Left ventricle myocardium inferior (tissue), 1 donor: ENCODE results near the gene HOXB5. TPM values are rescaled to one million over a fixed set of nuclear protein-coding genes. Genes with fewer than 3 reads are reported as not detected.

ENCODE experiments used
- DNase-seq: peaks from one replicate; pipeline ENCODE4 v3.0.0-alpha.2; 2020
- H3K27ac ChIP-seq: fragments of 200-600 bp; replicated peaks from 2 replicates; pipeline ENCODE4 v1.8.0; 2021
- H3K27me3 ChIP-seq: fragments of 200-600 bp; 2 replicates; pipeline ENCODE4 v1.8.0; 2021; ENCODE audit warnings: low read depth
- H3K36me3 ChIP-seq: fragments of 200-600 bp; 2 replicates; pipeline ENCODE4 v1.8.0; 2021
- H3K4me1 ChIP-seq: fragments of 200-600 bp; 2 replicates; pipeline ENCODE4 v1.8.0; 2021
- H3K4me3 ChIP-seq: fragments of 200-600 bp; 2 replicates; pipeline ENCODE4 v1.8.0; 2021; ENCODE audit warnings: mild to moderate bottlenecking, moderate library complexity
- H3K9me3 ChIP-seq: fragments of 200-600 bp; replicated peaks from 2 replicates; pipeline ENCODE4 v1.8.0; 2021
- CTCF ChIP-seq: fragments of 200-600 bp; IDR thresholded peaks from 2 replicates; pipeline ENCODE4 v1.8.0; 2021; ENCODE audit warnings: antibody characterized with exemption, mild to moderate bottlenecking, borderline replicate concordance
- intact Hi-C: fragments of 100-400 bp; cut with micrococcal nuclease; formaldehyde crosslinking; loops from one replicate; pipeline ENCODE4 v1.11.0; 2022
- total RNA-seq: library from RNA; stranded (reverse); fragmentation: NEBNext Ultra II Directional; extraction: Animal tissue kit (Norgen Biotek cat#: 25700); gene quantifications from one replicate; pipeline ENCODE4 v1.2.1, GENCODE V29; 2021
- donor health status: DM: no; HTN: yes; CAD: no; lungs with severe emphysema.

The HOXB5 gene
- total RNA-seq, 1 donor from 2014 or later: not detected

DNA sequence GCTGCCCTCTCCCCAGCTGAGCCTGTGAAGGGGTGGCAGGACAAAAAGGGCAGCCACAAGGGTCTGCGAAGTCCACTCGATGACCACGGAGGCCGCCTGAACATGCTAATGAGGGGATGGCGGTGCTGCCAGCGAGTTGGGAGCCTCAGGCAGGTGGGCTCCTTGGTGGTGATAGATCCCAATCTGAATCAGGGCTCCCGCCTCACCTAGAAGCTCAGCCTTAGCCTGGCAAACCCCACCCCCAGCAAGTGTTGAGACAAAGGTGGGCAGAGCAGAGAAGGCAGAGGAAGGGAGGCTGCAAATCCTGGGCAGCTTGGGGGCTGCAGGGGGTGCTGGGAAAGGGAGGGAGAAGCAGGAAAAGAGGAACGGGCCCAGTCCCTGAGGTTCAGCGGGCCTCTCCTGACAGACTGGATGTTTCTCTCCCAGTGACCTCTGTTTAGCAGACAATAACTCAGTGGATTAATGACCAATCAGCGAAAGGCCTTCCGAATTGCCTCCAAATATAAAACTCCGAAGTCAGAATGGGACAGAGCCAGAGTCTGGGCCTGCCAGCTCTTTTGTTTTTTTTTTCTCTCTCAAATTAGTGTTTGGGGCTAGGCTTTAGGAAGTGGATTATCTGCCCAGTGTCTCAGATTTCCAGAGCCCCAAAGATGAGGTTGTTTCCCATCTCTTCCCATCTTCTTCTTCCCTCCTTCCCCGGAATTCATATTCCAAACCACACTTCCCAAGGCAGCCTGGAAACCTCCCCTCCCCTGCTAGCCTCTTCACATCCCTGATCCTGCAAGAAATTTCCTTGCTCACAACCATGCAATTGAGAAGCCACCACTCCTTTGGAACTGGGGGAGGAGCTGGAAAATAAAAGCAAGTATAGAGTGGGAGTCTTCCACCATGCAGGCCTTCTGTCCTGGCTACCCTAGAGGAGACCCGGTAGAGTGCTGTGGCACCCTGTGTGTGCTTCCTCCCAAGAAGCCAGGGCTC, 33.5 kb downstream of the HOXB5 start:
- intact Hi-C loops: no loop called here
- no peak overlapping the region for H3K4me3 ChIP-seq
- no peak for TF ChIP-seq CTCF
- DNase-seq: no peak
- peaks cover 20% of the 10 kb centered on the region for H3K4me1 ChIP-seq
- no peaks in the 10 kb centered on the region for H3K36me3 ChIP-seq
- H3K27ac ChIP-seq: no peak overlapping the region
- no peaks in the 10 kb centered on the region for H3K9me3 ChIP-seq
- H3K27me3 ChIP-seq: peaks cover 99% of the 10 kb centered on the region

- intact Hi-C loops: no loop called here
- TF ChIP-seq CTCF: no peak
- peaks cover 99% of the 10 kb centered on the region for H3K27me3 ChIP-seq
- H3K9me3 ChIP-seq: no peaks in the 10 kb centered on the region
- no peak for DNase-seq
- H3K4me1 ChIP-seq: peaks cover 22% of the 10 kb centered on the region
- H3K4me3 ChIP-seq: no peak overlapping the region
- no peaks in the 10 kb centered on the region for H3K36me3 ChIP-seq
- H3K27ac ChIP-seq: no peak overlapping the region
Measured at GRCh38 chr17:48559122-48559839, 34.3 kb downstream of the HOXB5 start.

DNA sequence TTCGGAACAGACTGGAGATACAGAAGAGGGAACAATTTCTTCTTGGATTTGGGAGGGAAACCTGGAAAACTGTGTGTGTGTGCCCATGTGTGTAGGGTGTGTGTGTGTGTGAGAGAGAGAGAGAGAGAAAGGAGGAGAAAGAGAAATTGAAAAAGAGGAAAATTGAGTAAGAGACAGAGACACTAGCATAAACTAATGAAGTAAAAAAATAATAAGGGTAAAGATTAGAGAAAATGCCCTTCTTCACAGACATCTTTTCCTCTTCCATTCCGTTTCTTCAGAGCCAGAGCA, 34.8 kb downstream of the HOXB5 start:
- no peaks in the 10 kb centered on the region for H3K9me3 ChIP-seq
- no peak overlapping the region for H3K27ac ChIP-seq
- H3K4me1 ChIP-seq: peaks cover 22% of the 10 kb centered on the region
- intact Hi-C loops: no loop called here
- DNase-seq: no peak
- H3K4me3 ChIP-seq: no peak overlapping the region
- TF ChIP-seq CTCF: no peak
- H3K36me3 ChIP-seq: no peaks in the 10 kb centered on the region
- H3K27me3 ChIP-seq: peaks cover 99% of the 10 kb centered on the region

- H3K4me1 ChIP-seq: peaks cover 19% of the 10 kb centered on the region
- no peaks in the 10 kb centered on the region for H3K36me3 ChIP-seq
- TF ChIP-seq CTCF: no peak
- H3K27ac ChIP-seq: no peak overlapping the region
- no peak overlapping the region for H3K4me3 ChIP-seq
- DNase-seq: no peak
- peaks cover 99% of the 10 kb centered on the region for H3K27me3 ChIP-seq
- H3K9me3 ChIP-seq: no peaks in the 10 kb centered on the region
- intact Hi-C loops: no loop called here
Measured at GRCh38 chr17:48558057-48558830, 35.3 kb downstream of the HOXB5 start.
